Urinary bladder (tissue), 4 donors: ENCODE measurements around the gene DGLUCY. TPM values are rescaled to one million over a fixed set of nuclear protein-coding genes. Genes with fewer than 3 reads are reported as not detected.

Source experiments
- DNase-seq: peaks from one replicate; pipeline ENCODE4 v3.0.0-alpha.2; 2015; ENCODE audit errors: extremely low spot score
- H3K27ac ChIP-seq: one replicate; pipeline ENCODE4 v1.5.1; 2013; ENCODE audit warnings: low read depth, mild to moderate bottlenecking, moderate library complexity
- H3K36me3 ChIP-seq: one replicate; pipeline ENCODE4 v1.6.1; 2013; ENCODE audit warnings: mild to moderate bottlenecking, moderate library complexity; ENCODE audit not compliant: insufficient read depth
- H3K4me1 ChIP-seq: one replicate; pipeline ENCODE4 v1.6.1; 2013; ENCODE audit warnings: mild to moderate bottlenecking, moderate library complexity; ENCODE audit not compliant: insufficient read depth
- H3K4me3 ChIP-seq: one replicate; pipeline ENCODE4 v1.5.1; 2013; ENCODE audit warnings: low read depth, low read length
- WGBS: extraction: QIAGEN DNeasy Blood & Tissue Kit; methylation state at CpG from one replicate; pipeline ENCODE4 v1.1.7; 2013; 5-methylcytosine and 5-hydroxymethylcytosine counted together
- polyA plus RNA-seq: library from polyadenylated mRNA; stranded (reverse); fragments of 200-250 nt; gene quantifications from one replicate; pipeline ENCODE4 v1.2.3, GENCODE V29; 2013
- total RNA-seq: library from RNA; depleted of rRNA; stranded (reverse); fragments of >200 nt; gene quantifications from one replicate; pipeline ENCODE4 v1.2.3, GENCODE V29; 2014
- donor health status: healthy with polysubstance abuse.
- donor health status: healthy.

The DGLUCY gene
- total and polyA plus RNA-seq, 2 donors: 44.6 to 55.9 TPM

- DNase-seq: no peak
- H3K4me1 ChIP-seq: peaks cover 2% of the 10 kb centered on the region
- H3K27ac ChIP-seq: peak overlapping the region; percentile 26
- whole genome bisulfite sequencing: 3% methylated on average over 95 of the region's 95 CpGs
- H3K4me3 ChIP-seq: peak overlapping the region; percentile 57
- H3K36me3 ChIP-seq: no peaks in the 10 kb centered on the region
Observed at GRCh38 chr14:91252871-91253794, 139.3 kb downstream of the DGLUCY start.

GRCh38 chr14:91253795-91254323 lies 140.0 kb downstream of the DGLUCY start:
- Histone ChIP-seq H3K4me1 (peaks cover 2% of the 10 kb centered on the region), H3K27ac (peak overlapping the region; percentile 26), H3K36me3 (no peaks in the 10 kb centered on the region), H3K4me3 (peak overlapping the region; percentile 57)
- 41% methylated on average over 20 of the region's 20 CpGs for WGBS
- no peak for DNase-seq

GRCh38 chr14:91254461-91254860 lies 140.6 kb downstream of the DGLUCY start:
- DNase-seq: no peak
- no peaks in the 10 kb centered on the region for H3K36me3 ChIP-seq
- H3K4me1 ChIP-seq: peaks cover 2% of the 10 kb centered on the region
- no peak overlapping the region for H3K4me3 ChIP-seq
- H3K27ac ChIP-seq: no peak overlapping the region
- 84% methylated on average over 3 of the region's 3 CpGs for WGBS

- Histone ChIP-seq H3K4me1 (peaks cover 2% of the 10 kb centered on the region), H3K4me3 (no peak overlapping the region), H3K27ac (no peak overlapping the region), H3K36me3 (no peaks in the 10 kb centered on the region)
- 77% methylated on average over 9 of the region's 9 CpGs for WGBS
- DNase-seq: no peak
Observed at GRCh38 chr14:91255026-91255695, 141.3 kb downstream of the DGLUCY start.

GRCh38 chr14:91256661-91257060 lies 142.8 kb downstream of the DGLUCY start:
- Histone ChIP-seq H3K4me1 (peaks cover 2% of the 10 kb centered on the region), H3K4me3 (no peak overlapping the region), H3K36me3 (no peaks in the 10 kb centered on the region), H3K27ac (no peak overlapping the region)
- DNase-seq: no peak
- 50% methylated on average over 1 of the region's 1 CpG for WGBS

GRCh38 chr14:91257328-91258010 lies 143.6 kb downstream of the DGLUCY start:
- no peaks in the 10 kb centered on the region for H3K36me3 ChIP-seq
- H3K27ac ChIP-seq: no peak overlapping the region
- 41% methylated on average over 8 of the region's 8 CpGs for WGBS
- peaks cover 2% of the 10 kb centered on the region for H3K4me1 ChIP-seq
- no peak for DNase-seq
- no peak overlapping the region for H3K4me3 ChIP-seq

- DNase-seq: no peak
- H3K36me3 ChIP-seq: no peaks in the 10 kb centered on the region
- H3K4me1 ChIP-seq: peaks cover 2% of the 10 kb centered on the region
- no peak overlapping the region for H3K4me3 ChIP-seq
- H3K27ac ChIP-seq: no peak overlapping the region
- WGBS: 52% methylated on average over 16 of the region's 16 CpGs
Observed at GRCh38 chr14:91258011-91258618, 144.2 kb downstream of the DGLUCY start.

- Histone ChIP-seq H3K27ac (no peak overlapping the region), H3K36me3 (no peaks in the 10 kb centered on the region), H3K4me1 (no peaks in the 10 kb centered on the region), H3K4me3 (no peak overlapping the region)
- WGBS: 91% methylated on average over 3 of the region's 3 CpGs
- DNase-seq: no peak
Observed at GRCh38 chr14:91258876-91259275, 145.0 kb downstream of the DGLUCY start.

GRCh38 chr14:91261115-91261514 lies 147.2 kb downstream of the DGLUCY start:
- no peak overlapping the region for H3K27ac ChIP-seq
- H3K4me3 ChIP-seq: no peak overlapping the region
- WGBS: 87% methylated on average over 5 of the region's 5 CpGs
- DNase-seq: no peak
- no peaks in the 10 kb centered on the region for H3K4me1 ChIP-seq
- H3K36me3 ChIP-seq: no peaks in the 10 kb centered on the region

- Histone ChIP-seq H3K27ac (no peak overlapping the region), H3K4me3 (no peak overlapping the region), H3K36me3 (no peaks in the 10 kb centered on the region), H3K4me1 (no peaks in the 10 kb centered on the region)
- WGBS: 89% methylated on average over 11 of the region's 11 CpGs
- DNase-seq: no peak
Observed at GRCh38 chr14:91261986-91262549, 148.2 kb downstream of the DGLUCY start.

GRCh38 chr14:91263329-91263728 lies 149.5 kb downstream of the DGLUCY start:
- no peak overlapping the region for H3K27ac ChIP-seq
- H3K36me3 ChIP-seq: no peaks in the 10 kb centered on the region
- WGBS: 98% methylated on average over 2 of the region's 2 CpGs
- H3K4me3 ChIP-seq: no peak overlapping the region
- H3K4me1 ChIP-seq: no peaks in the 10 kb centered on the region
- DNase-seq: no peak

- DNase-seq: no peak
- WGBS: 12% methylated on average over 69 of the region's 69 CpGs
- Histone ChIP-seq H3K27ac (no peak overlapping the region), H3K36me3 (no peaks in the 10 kb centered on the region), H3K4me3 (peak overlapping the region; percentile 46), H3K4me1 (no peaks in the 10 kb centered on the region)
Observed at GRCh38 chr14:91264151-91265150, 150.6 kb downstream of the DGLUCY start.
